ENCODE data around the gene AIP.

GRCh38 chr11:67455054-67455453 lies 27.8 kb upstream of the AIP start, which contains the start of gene CABP4:
- TF ChIP-seq CTCF (IDR thresholded peaks at IDR 0.05) = no peak
- no peak for TF ChIP-seq POLR2A (IDR thresholded peaks at IDR 0.05)
